Transverse colon (tissue), 4 donors: ENCODE measurements around the gene LTB.

Experiments
- CTCF ChIP-seq, 5 experiments: fragments of 200-600 bp in 3 of 5; fragments of 450-650 bp in 2 of 5; sonication (generic) in 3 of 5; IDR thresholded peaks; 1 replicate in 2 of 5; 2 replicates in 3 of 5; pipeline ENCODE4 v1.5.1; 2016 to 2017; ENCODE audit warnings: antibody characterized with exemption in 5 of 5, inconsistent platforms in 3 of 5, mild to moderate bottlenecking in 2 of 5, moderate library complexity in 1 of 5
- EP300 ChIP-seq: sonication (generic); formaldehyde crosslinking; IDR thresholded peaks from one replicate; pipeline ENCODE4 v1.6.1; 2017; ENCODE audit warnings: antibody characterized with exemption, low read depth
- POLR2A ChIP-seq: fragments of 450-650 bp; IDR thresholded peaks from one replicate; pipeline ENCODE4 v1.6.1; 2016; ENCODE audit warnings: antibody characterized with exemption, mild to moderate bottlenecking, moderate library complexity
- POLR2AphosphoS5 ChIP-seq, 3 donors: sonication (generic); formaldehyde crosslinking; IDR thresholded peaks; one replicate each; pipeline ENCODE4 v1.6.1; 2016; ENCODE audit warnings: antibody characterized with exemption in 3 of 3

- no peak for TF ChIP-seq POLR2A
- no peak for TF ChIP-seq CTCF (IDR thresholded peaks at IDR 0.05)
- TF ChIP-seq POLR2AphosphoS5 (IDR thresholded peaks at IDR 0.05) = no peak
- no peak for TF ChIP-seq EP300
These were observed 32.7 kb upstream of the LTB start, which contains the start of gene AIF1 for GRCh38 chr6:31614684-31615578.
